ENCODE data around the gene SKI. TPM values are rescaled to one million over a fixed set of nuclear protein-coding genes. Genes with fewer than 3 reads are reported as not detected.

The SKI gene
- total RNA-seq (2014; rRNA removed; shearing (Covaris generic)): 62.8 and 66.8 TPM in 2 replicates
- polyA plus RNA-seq (2016; fragmentation: Nextera tagmentation; extraction: Ambion mirVana): 9.3 and 10.4 TPM in 2 replicates
- long read RNA-seq: 0 reads

GRCh38 chr1:2228157-2228594, at the start of gene SKI:
TSS of gene SKI (plus strand) at chr1:2228319. CDS start at chr1:2228767, 448 bp downstream.
- Mint-ChIP-seq H3K27me3 (ENCODE audit: insufficient read depth, low read depth, poor library complexity) (peaks cover 13% of the 10 kb centered on the region), H3K36me3 (ENCODE audit: low read depth) (peaks cover 10% of the 10 kb centered on the region), H3K27ac (peak within 1 kb of the TSS; percentile 93), H3K9me3 (no peaks in the 10 kb centered on the region; the same call in 2 of the 3 replicates), H3K4me1 (peaks cover 27% of the 10 kb centered on the region), H3K4me3 (peak within 1 kb of the TSS; percentile 97)
- no peaks in the 10 kb centered on the region for H3K9me2 ChIP-seq (ENCODE audit: insufficient read depth)
- H2AFZ ChIP-seq: no peak within 1 kb of the TSS
- H3F3A ChIP-seq (replicated peaks; ENCODE audit: low read depth): peaks cover 10% of the 10 kb centered on the region; the same call in 1 of the 2 replicates
- no peak for ATAC-seq
- no peak within 1 kb of the TSS; the same call in 1 of the 2 replicates for H3K27ac ChIP-seq (ENCODE audit: low read depth)
- DNase-seq (ENCODE audit: low spot score): peak; percentile 1
- peaks cover 44% of the 10 kb centered on the region for H3K79me2 ChIP-seq (replicated peaks; ENCODE audit: insufficient read depth)
- no peaks in the 10 kb centered on the region for H3K36me3 ChIP-seq (ENCODE audit: insufficient read depth)
- no peak for TF ChIP-seq ZNF462 (CRISPR knock-in tag; IDR thresholded peaks at IDR 0.05)
- TF ChIP-seq CTCF (conservative IDR thresholded peaks at IDR 0.05; ENCODE audit: low read depth in 2 of 2): no peak
- no peak for TF ChIP-seq ZNF114 (CRISPR knock-in tag; IDR thresholded peaks at IDR 0.05)
- no peak for TF ChIP-seq POLR2AphosphoS5 (IDR thresholded peaks at IDR 0.05; ENCODE audit: low read depth)
- TF ChIP-seq NANOG (IDR thresholded peaks at IDR 0.05; ENCODE audit: borderline replicate concordance): no peak
- TF ChIP-seq STAT1 (IDR thresholded peaks at IDR 0.05; ENCODE audit: unreplicated experiment): no peak
- no peak for TF ChIP-seq EZH2 (IDR thresholded peaks at IDR 0.05; ENCODE audit: low read depth, unreplicated experiment)
- TF ChIP-seq ZNF331 (CRISPR knock-in tag; IDR thresholded peaks at IDR 0.05; ENCODE audit: low read depth): no peak
- TF ChIP-seq ETS1 (IDR thresholded peaks at IDR 0.05): no peak
- TF ChIP-seq JUNB (IDR thresholded peaks at IDR 0.05; ENCODE audit: unreplicated experiment): no peak
- no peak for TF ChIP-seq CREB1 (CRISPR knock-in tag; IDR thresholded peaks at IDR 0.05; ENCODE audit: low read depth)
- peaks cover 26% of the 10 kb centered on the region; the same call in 1 of the 2 replicates for H3K4me1 ChIP-seq (ENCODE audit: insufficient read depth)
- peak within 1 kb of the TSS; percentile 99 for H3K4me2 ChIP-seq
- H3K27me3 ChIP-seq (ENCODE audit: insufficient read depth): no peaks in the 10 kb centered on the region
- H3K4me3 ChIP-seq: peak within 1 kb of the TSS; percentile 85
- H4K20me1 ChIP-seq (replicated peaks; ENCODE audit: insufficient read depth): peaks cover 26% of the 10 kb centered on the region

All from GM23338 (cell line).